Esophagus squamous epithelium (tissue), 5 donors: ENCODE results near the gene HES7. TPM values are rescaled to one million over a fixed set of nuclear protein-coding genes. Genes with fewer than 3 reads are reported as not detected.

Source experiments
- DNase-seq: peaks from one replicate; lab custom pipeline; 2025; lab: John Stamatoyannopoulos, UW
- H3K27ac ChIP-seq, 4 donors: fragments of 200-600 bp; sonication (generic); one replicate each; pipeline ENCODE4 v1.5.1; 2016 to 2019; ENCODE audit warnings: mild to moderate bottlenecking in 1 of 4
- H3K27me3 ChIP-seq, 4 donors: fragments of 200-600 bp; sonication (generic); 1 replicate in 3 of 4; 2 replicates in 1 of 4; pipeline versions ENCODE4 v1.5.1 to v1.6.0; 2017 to 2021; ENCODE audit warnings: antibody characterized with exemption in 1 of 4
- H3K36me3 ChIP-seq, 3 donors: fragments of 200-600 bp; sonication (generic); one replicate each; pipeline ENCODE4 v1.5.1; 2016 to 2019
- H3K4me1 ChIP-seq, 3 donors: fragments of 200-600 bp; sonication (generic); one replicate each; pipeline ENCODE4 v1.5.1; 2017 to 2019
- H3K4me3 ChIP-seq, 4 donors: fragments of 200-600 bp; sonication (generic); 1 replicate in 3 of 4; 2 replicates in 1 of 4; pipeline ENCODE4 v1.5.1; 2016 to 2019; ENCODE audit warnings: mild to moderate bottlenecking in 2 of 4, moderate library complexity in 1 of 4
- H3K9me3 ChIP-seq, 3 donors: fragments of 200-600 bp; sonication (generic); one replicate each; pipeline ENCODE4 v1.5.1; 2016 to 2019
- CTCF ChIP-seq, 6 experiments: fragments of 450-650 bp in 4 of 6; fragments of 200-600 bp in 2 of 6; sonication (generic) in 2 of 6; IDR thresholded peaks; one replicate each; pipeline ENCODE4 v1.5.1; 2016 to 2019; ENCODE audit warnings: antibody characterized with exemption in 6 of 6, mild to moderate bottlenecking in 4 of 6, moderate library complexity in 4 of 6
- POLR2A ChIP-seq, 4 donors: fragments of 450-650 bp; IDR thresholded peaks; one replicate each; pipeline ENCODE4 v1.6.1; 2017; ENCODE audit warnings: antibody characterized with exemption in 4 of 4, mild to moderate bottlenecking in 4 of 4, moderate library complexity in 3 of 4
- WGBS, 2 donors: methylation state at CpG; one replicate each; pipeline ENCODE4 v1.1.5; 2018; 5-methylcytosine and 5-hydroxymethylcytosine counted together
- intact Hi-C: fragments of 100-400 bp; cut with DNase I; formaldehyde crosslinking; loops from one replicate; pipeline ENCODE4 v1.15.0; 2022
- total RNA-seq, 4 donors: library from RNA; depleted of rRNA; stranded (reverse); fragments of >200 nt; gene quantifications; one replicate each; pipeline ENCODE4 v1.1.0, GENCODE V29; 2016
- donor health status: DM: yes; HTN: yes; CAD: no.

Gene HES7
- total RNA-seq, 4 donors from 2014 or later = not detected

GRCh38 chr17:8121407-8121680 is 2.6 kb downstream of the HES7 start:
- WGBS, 2 donors = 0 to 2% methylated on average over 10 to 11 of the region's 25 CpGs

DNA sequence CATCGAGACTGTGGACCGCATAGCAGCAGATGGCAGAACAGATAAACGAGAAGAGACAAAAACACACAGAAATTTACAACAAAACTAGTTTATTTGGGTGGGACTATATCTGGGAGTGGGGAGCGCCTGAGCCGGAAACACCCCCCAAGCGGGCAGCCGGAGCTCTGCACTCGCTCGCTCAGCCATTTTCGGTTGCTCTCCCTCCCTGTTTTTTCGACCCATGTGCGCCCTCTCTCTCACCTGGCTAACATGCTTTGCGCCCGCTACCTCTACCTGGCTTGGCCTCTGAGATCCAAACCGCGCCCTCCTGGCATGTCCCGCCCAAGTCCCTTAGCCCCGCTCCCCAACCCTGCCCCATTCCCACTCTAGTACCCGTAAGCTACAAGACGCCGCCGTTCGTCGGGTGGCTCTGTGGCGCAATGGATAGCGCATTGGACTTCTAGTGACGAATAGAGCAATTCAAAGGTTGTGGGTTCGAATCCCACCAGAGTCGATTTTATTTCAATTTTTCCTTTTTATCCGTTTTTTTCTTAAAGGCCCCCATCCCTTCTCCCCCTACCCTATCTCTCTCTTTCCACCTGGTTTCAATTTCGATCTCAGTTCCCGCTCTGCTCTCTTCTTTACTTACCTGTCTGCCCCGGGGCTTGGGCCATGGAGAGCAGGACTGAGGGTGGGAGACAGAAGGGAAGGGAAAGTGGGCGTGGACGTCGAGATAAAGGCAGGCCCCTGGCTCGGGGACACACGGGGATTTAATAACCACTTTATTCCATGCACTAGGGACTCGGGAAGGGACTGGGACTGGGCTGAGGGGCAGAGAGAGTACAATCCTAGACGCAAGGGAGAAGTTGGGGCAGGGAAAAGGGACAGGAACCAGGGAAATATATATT is 3.1 kb downstream of the HES7 start:
- H3K27ac ChIP-seq = peak overlapping the region; percentile 34 to 96 (median 78)
- TF ChIP-seq CTCF (IDR thresholded peaks at IDR 0.05) = peak in 3 of 6 experiments; percentile 20 to 56 (median 42)
- TF ChIP-seq POLR2A (IDR thresholded peaks at IDR 0.05) = no peak
- DNase-seq = no peak
- 1 to 2% methylated on average over 37 to 38 of the region's 40 CpGs for WGBS, 2 donors
- peaks cover 0 to 75% (median 2%) of the 10 kb centered on the region in 4 donors for H3K27me3 ChIP-seq
- no peaks in the 10 kb centered on the region for H3K36me3 ChIP-seq
- peaks cover 66 to 83% (median 69%) of the 10 kb centered on the region in 3 donors for H3K4me1 ChIP-seq
- intact Hi-C loops = no loop called here
- no peaks in the 10 kb centered on the region for H3K9me3 ChIP-seq
- peak overlapping the region; percentile 30 to 74 (median 62) for H3K4me3 ChIP-seq

More at GRCh38 chr17:8121407-8121680, 2.6 kb downstream of the HES7 start:
- Histone ChIP-seq H3K27ac (peak overlapping the region in 3 of 4 donors; percentile 13 to 96 (median 28)), H3K4me1 (peaks cover 66 to 89% (median 73%) of the 10 kb centered on the region in 3 donors), H3K4me3 (peak overlapping the region; percentile 30 to 74 (median 62)), H3K36me3 (no peaks in the 10 kb centered on the region), H3K27me3 (peaks cover 0 to 69% (median 2%) of the 10 kb centered on the region in 4 donors), H3K9me3 (no peaks in the 10 kb centered on the region)
- no peak for TF ChIP-seq CTCF (IDR thresholded peaks at IDR 0.05)
- no peak for TF ChIP-seq POLR2A (IDR thresholded peaks at IDR 0.05)
- intact Hi-C loops = no loop called here
- no peak for DNase-seq

DNA sequence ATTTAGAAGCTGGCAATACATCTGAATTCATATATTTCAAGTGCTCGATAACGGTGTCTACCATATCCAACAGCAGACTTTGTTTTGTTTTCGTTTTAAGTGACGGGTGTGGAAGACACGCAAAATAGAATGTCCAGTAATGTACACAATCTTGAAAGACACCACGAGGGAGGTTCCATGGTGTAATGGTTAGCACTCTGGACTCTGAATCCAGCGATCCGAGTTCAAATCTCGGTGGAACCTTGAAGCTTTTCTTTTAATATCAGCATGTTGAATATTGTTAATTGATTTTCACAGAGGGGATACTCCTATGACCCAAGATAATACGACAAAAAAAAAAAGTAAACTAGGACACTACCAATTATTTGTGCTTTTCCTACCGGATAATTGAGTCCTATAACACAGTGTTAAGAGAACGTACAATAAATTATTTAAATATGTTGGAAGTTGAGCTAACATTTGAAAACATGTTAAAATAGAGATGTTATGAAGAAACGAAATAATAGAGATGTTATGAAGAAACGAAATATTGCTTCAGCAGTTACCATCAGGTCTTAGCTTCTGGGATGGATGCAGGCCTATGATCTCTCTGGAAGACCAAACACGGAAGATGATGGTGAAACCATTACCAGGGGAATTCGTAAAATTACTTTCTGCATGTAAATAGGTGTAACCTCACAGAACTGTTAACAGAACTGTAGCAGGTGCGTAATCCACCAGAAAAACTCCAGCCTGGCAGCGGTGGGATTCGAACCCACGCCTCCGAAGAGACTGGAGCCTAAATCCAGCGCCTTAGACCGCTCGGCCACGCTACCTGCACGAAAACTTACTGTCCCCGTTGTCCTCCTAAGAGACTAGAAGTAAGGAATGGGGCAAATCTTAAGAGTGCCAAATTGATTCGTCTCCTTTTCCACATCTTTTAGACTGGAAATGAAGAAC is 4.1 kb downstream of the HES7 start:
- intact Hi-C loops = no loop called here
- DNase-seq = no peak
- Histone ChIP-seq H3K4me3 (peak overlapping the region; percentile 43 to 76 (median 62)), H3K4me1 (peaks cover 60 to 74% (median 60%) of the 10 kb centered on the region in 3 donors), H3K27ac (peak overlapping the region; percentile 78 to 96 (median 86)), H3K27me3 (peaks cover 0 to 76% (median 2%) of the 10 kb centered on the region in 4 donors), H3K9me3 (no peaks in the 10 kb centered on the region), H3K36me3 (no peaks in the 10 kb centered on the region)
- WGBS, 2 donors = 2% methylated on average over 28 of the region's 28 CpGs
- TF ChIP-seq POLR2A (IDR thresholded peaks at IDR 0.05) (no peak), CTCF (IDR thresholded peaks at IDR 0.05) (no peak)

DNA sequence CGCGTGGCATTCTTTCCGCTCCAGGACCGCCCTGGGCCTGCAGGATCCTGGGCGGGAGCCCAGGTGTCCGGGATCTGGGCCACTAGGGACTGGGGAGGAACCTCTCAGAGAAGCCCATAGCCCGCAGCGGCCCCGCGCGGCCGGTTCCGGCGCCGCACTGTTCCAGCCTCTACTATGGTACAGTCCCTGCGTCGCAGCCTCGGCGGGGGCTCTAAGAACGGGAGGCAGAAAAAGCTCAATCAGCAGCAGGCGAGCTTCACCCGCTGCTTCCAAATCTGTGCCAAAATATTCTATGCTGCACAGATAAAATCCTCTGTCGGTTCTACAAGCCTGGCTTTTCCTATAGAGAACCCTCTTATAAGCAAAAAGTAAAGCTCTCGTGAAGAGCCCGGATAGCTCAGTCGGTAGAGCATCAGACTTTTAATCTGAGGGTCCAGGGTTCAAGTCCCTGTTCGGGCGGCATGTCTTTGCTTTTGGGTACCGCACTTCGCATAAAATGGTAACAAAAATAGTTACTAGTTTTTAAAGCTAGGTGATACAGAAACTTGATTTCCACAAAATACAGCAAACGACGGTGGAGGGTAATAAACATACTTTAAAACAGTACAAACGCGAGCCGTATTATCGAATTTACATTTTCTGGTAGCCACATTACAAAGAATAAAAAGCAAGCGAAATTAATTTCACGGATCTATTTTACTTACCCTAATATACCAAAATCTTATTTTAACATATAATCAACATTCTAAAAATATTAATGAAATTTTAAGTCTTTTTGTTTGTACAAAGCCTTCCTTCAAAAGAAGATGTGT is 4.9 kb downstream of the HES7 start:
- no peak for DNase-seq
- no peaks in the 10 kb centered on the region for H3K36me3 ChIP-seq
- H3K9me3 ChIP-seq = no peaks in the 10 kb centered on the region
- WGBS, 2 donors = 0% methylated on average over 16 to 18 of the region's 38 CpGs
- intact Hi-C loops = no loop called here
- H3K27me3 ChIP-seq = peaks cover 0 to 76% (median under 1%) of the 10 kb centered on the region in 4 donors
- H3K4me3 ChIP-seq = peak overlapping the region; percentile 43 to 76 (median 60)
- peak overlapping the region; percentile 78 to 96 (median 86) for H3K27ac ChIP-seq
- peaks cover 51 to 65% (median 53%) of the 10 kb centered on the region in 3 donors for H3K4me1 ChIP-seq
- TF ChIP-seq CTCF (IDR thresholded peaks at IDR 0.05) = peak; percentile 82 to 91 (median 88)
- no peak for TF ChIP-seq POLR2A (IDR thresholded peaks at IDR 0.05)
